ENCODE results near the gene CNTN1.
A peak's percentile ranks its signal among the peaks of the same experiment; 100 is the strongest.

Gene CNTN1

DNA sequence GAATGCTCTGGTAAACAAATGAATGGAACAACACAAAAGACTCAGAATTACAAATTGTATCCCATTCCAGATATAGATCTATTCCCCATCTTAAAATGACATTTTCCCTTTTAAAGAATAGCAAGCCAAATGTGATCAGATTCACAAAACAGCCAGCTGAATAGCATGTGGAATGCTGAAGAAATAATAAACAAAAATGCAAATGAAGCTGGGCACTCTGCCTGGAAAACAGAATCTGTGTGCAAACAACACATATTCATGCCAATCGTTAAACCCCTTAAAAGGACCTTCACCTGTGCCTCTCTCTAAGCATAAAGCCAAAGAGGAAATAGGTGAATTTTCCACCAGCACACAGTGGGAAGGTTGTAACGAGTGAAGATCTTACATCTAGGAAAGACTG is 428.0 kb downstream of the CNTN1 start:
- DNase-seq (ENCODE audit: low spot score) = peak; percentile 42

DNA sequence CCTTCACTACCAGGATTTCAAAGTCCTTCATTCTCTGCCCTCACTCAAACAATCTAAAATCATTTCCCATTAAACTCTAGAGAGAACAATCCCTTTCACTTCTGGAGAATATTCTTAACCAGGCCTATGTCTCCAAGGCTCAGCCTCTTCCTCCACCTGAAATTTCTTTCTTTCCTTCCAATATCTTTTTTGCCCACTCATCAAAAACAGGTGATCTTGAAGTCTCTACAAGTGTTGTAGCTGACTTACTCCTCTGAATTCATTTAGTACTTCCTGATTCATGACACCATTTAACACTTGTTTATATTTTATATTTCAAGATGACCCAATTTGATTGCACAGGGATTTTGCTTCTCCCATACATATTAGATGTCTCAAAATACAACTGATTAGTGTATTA is 429.1 kb downstream of the CNTN1 start:
- no peak for DNase-seq (ENCODE audit: low spot score)

All from pons (tissue), 1 donor.